GM12864 (cell line): ENCODE results near the gene GPRASP1.
"Not testable (repeated sequence)": the region's sequence is repeated elsewhere in the genome, so short reads cannot be mapped to it uniquely, and the experiment has no call there.

Source experiments
- DNase-seq: peaks from one replicate; pipeline ENCODE4 v3.0.0-alpha.2; 2011; ENCODE audit warnings: low read depth
- H3K4me3 ChIP-seq: 2 replicates; pipeline ENCODE4 v1.5.1; 2011; ENCODE audit warnings: mild to moderate bottlenecking, low read depth, low read length, control low read depth
- CTCF ChIP-seq: IDR thresholded peaks from 2 replicates; pipeline ENCODE4 v1.5.1; 2011; ENCODE audit warnings: low read depth, mild to moderate bottlenecking, moderate library complexity, low read length, control low read depth, inconsistent platforms; ENCODE audit errors: missing control alignments

GPRASP1 gene

GRCh38 chrX:102672856-102673255 is 21.6 kb downstream of the GPRASP1 start:
- no peak for TF ChIP-seq CTCF
- H3K4me3 ChIP-seq = no peak overlapping the region
- no peak for DNase-seq

- not testable (repeated sequence) for H3K4me3 ChIP-seq, DNase-seq
These were observed 26.2 kb downstream of the GPRASP1 start for GRCh38 chrX:102677479-102677878.

- H3K4me3 ChIP-seq = no peak overlapping the region
- DNase-seq = no peak
- TF ChIP-seq CTCF = no peak
These were observed 33.7 kb downstream of the GPRASP1 start for GRCh38 chrX:102684772-102685520.

- H3K4me3 ChIP-seq = no peak overlapping the region
- no peak for DNase-seq
- TF ChIP-seq CTCF = no peak
These were observed 43.5 kb downstream of the GPRASP1 start for GRCh38 chrX:102694749-102695148.

GRCh38 chrX:102696306-102696705 is 45.0 kb downstream of the GPRASP1 start:
- no peak for TF ChIP-seq CTCF
- DNase-seq = no peak
- no peak overlapping the region for H3K4me3 ChIP-seq

GRCh38 chrX:102697494-102697893 is 46.2 kb downstream of the GPRASP1 start:
- DNase-seq = no peak
- H3K4me3 ChIP-seq = no peak overlapping the region
- TF ChIP-seq CTCF = no peak
